KOPT-K1 (cell line): Measurements from ENCODE around the gene HAX1.
"Not testable (repeated sequence)": the region's sequence is repeated elsewhere in the genome, so short reads cannot be mapped to it uniquely, and the experiment has no call there.

ENCODE experiments used
- H3K27ac ChIP-seq: fragments of 200-600 bp; sonication (generic); 2 replicates; pipeline ENCODE4 v1.5.1; 2016; ENCODE audit warnings: antibody characterized with exemption, mild to moderate bottlenecking, low read depth, low read length; ENCODE audit not compliant: poor library complexity, severe bottlenecking
- H3K36me3 ChIP-seq: fragments of 200-600 bp; sonication (generic); 2 replicates; pipeline ENCODE4 v1.5.1; 2017; ENCODE audit warnings: antibody characterized with exemption, mild to moderate bottlenecking, low read length, moderate library complexity; ENCODE audit not compliant: insufficient read depth
- H3K9me3 ChIP-seq: fragments of 200-600 bp; sonication (generic); 2 replicates; pipeline ENCODE4 v1.5.1; 2017; ENCODE audit warnings: antibody characterized with exemption, low read length, mild to moderate bottlenecking; ENCODE audit not compliant: insufficient read depth, poor library complexity, severe bottlenecking

HAX1 gene

DNA sequence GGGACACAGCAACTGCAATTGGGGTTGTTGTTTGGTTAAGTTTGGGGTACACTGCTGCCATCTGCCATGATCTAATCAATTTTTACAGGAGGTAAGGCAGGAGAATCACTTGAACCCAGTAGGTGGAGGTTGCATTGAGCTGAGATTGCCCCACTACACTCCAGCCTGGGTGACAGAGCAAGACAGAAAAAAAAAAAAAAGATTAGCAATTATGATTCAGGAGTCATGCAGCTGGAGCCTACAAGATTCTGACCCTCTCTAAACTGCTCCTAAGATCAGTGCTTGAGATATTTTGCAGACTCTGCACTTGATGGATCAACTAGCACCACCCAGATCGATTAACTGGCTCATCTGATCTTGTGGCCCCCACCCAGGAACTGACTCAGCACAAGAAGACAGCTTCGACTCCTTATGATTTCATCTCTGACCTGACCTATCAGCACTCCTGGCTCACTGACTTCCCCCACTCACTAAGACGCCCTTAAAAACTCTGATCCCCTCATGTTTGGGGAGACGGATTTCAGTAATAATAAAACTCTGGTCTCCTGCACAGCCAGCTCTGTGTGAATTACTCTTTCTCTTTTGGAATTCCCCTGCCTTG is 35.3 kb downstream of the HAX1 start:
- not testable (repeated sequence) for H3K36me3 ChIP-seq, H3K27ac ChIP-seq, H3K9me3 ChIP-seq

DNA sequence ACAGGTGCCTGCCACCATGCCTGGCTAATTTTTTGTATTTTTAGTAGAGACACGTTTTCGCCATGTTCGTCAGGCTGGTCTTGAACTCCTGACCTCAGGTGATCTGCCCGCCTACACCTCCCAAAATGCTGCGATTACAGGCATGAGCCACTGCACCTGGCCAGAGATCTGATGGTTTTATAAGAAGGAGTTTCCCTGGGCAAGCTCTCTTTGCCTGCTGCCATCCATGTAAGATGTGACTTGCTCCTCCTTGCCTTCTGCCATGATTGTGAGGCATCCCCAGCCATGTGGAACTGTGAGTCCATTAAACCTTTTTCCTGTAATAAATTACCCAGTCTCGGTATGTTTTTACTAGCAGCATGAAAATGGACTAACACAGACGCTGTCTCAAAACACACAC is 36.7 kb downstream of the HAX1 start:
- not testable (repeated sequence) for H3K9me3 ChIP-seq, H3K27ac ChIP-seq, H3K36me3 ChIP-seq

GRCh38 chr1:154312229-154313065 is 40.0 kb downstream of the HAX1 start:
- not testable (repeated sequence) for H3K36me3 ChIP-seq, H3K27ac ChIP-seq
- peaks cover 26% of the 10 kb centered on the region for H3K9me3 ChIP-seq

DNA sequence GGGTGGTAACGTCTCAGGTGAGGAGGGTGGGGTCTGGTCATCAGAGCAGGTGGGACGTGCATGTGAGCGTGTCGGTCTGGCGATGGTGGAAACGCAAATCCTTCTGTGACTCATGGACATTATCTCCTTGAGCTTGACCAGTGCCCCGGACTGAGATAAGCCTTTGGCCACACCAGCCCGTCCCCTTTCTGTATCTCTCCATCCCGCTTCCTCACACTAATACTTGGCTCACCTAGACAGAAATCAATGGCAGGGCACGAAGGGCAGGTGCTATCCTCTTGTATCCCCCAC is 40.6 kb downstream of the HAX1 start:
- no peaks in the 10 kb centered on the region for H3K36me3 ChIP-seq
- H3K9me3 ChIP-seq = peaks cover 32% of the 10 kb centered on the region
- no peak overlapping the region for H3K27ac ChIP-seq

GRCh38 chr1:154314226-154314625 is 41.8 kb downstream of the HAX1 start:
- H3K27ac ChIP-seq, H3K36me3 ChIP-seq: not testable (repeated sequence)
- peaks cover 37% of the 10 kb centered on the region for H3K9me3 ChIP-seq

DNA sequence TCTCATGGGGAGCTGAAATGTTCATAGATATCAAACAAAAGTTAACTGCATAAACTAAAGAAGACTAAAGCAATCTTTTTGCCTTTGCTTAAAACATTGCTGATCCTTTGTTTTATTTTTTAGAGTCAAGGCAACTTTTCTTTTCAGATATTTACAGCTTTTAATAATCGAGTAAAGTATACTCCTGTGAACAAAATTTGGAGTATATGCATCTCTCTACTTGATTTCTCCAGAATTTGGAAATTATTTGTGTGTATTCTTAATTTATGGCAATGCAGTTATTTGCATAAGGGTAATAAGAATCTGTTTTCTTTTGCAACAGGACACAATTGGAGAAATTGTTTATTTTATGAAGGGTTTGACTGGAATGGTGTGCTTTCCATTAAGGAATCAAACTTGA is 44.3 kb downstream of the HAX1 start:
- H3K9me3 ChIP-seq = peaks cover 34% of the 10 kb centered on the region
- H3K27ac ChIP-seq = no peak overlapping the region

GRCh38 chr1:154318386-154318785 is 46.0 kb downstream of the HAX1 start:
- Histone ChIP-seq H3K9me3 (peaks cover 34% of the 10 kb centered on the region), H3K27ac (no peak overlapping the region), H3K36me3 (no peaks in the 10 kb centered on the region)

More for the DNA sequence above, 44.3 kb downstream of the HAX1 start:
- H3K36me3 ChIP-seq = no peaks in the 10 kb centered on the region

DNA sequence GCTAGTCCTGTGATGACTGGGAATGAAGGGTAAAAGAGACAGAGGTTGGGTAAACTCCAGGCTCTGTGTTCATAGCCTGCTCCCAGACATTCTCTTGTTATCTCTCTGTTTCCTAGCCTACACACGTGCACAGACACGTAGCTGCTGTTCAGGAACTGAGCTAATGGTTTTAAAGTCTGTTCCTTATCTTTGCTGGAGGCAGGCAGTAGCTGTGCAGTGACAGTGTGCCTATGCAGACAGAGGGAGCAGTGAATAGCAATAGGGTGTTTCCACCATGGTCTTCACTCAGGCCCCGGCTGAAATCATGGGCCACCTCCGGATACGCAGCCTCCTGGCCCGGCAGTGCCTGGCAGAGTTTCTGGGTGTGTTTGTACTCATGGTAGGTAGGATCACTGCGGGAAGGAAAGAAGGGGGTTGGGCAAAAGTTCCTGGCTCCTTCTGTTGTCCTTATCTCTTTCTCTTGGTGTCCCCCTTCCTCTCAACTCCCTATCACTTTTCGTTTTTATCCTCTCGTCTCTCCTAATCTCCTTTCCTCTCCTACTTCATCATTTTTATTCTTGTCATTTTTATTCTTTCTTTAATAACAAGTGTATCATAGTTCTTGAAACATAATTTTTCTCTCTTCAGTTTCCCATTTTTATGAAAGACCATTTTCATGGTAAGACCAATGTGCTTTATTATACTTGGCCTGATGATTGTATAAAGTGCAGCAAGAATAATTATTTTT is 48.6 kb downstream of the HAX1 start, which contains the start of gene AQP10:
TSS of gene AQP10 (plus strand) at position 212 of the 727 bp plus-strand sequence. CDS start at position 275, 63 bp downstream.
- Histone ChIP-seq H3K36me3 (no peaks in the 10 kb centered on the region), H3K9me3 (peaks cover 25% of the 10 kb centered on the region), H3K27ac (no peak within 1 kb of the TSS)

DNA sequence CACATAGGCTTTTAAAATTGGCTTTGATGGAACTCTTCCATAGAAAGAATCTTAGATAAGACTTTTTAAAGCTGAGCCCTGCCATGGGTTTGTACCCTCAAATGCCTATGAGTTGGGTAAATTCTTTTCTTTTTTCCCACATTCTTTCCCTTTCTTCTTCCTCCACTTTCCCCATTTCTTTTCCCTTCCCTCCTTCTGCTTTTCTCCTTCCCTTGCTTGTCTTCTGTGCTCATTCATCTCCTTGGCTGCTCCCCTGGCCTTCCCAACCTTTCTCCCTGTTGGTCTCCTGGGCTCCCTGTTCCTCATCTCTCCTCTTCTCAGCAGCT is 49.1 kb downstream of the HAX1 start:
- H3K27ac ChIP-seq, H3K36me3 ChIP-seq: not testable (repeated sequence)
- H3K9me3 ChIP-seq = peaks cover 20% of the 10 kb centered on the region

- no peak overlapping the region for H3K27ac ChIP-seq
- H3K9me3 ChIP-seq = peaks cover under 1% of the 10 kb centered on the region
- H3K36me3 ChIP-seq = no peaks in the 10 kb centered on the region
Measured at GRCh38 chr1:154323493-154323892, 51.1 kb downstream of the HAX1 start.

DNA sequence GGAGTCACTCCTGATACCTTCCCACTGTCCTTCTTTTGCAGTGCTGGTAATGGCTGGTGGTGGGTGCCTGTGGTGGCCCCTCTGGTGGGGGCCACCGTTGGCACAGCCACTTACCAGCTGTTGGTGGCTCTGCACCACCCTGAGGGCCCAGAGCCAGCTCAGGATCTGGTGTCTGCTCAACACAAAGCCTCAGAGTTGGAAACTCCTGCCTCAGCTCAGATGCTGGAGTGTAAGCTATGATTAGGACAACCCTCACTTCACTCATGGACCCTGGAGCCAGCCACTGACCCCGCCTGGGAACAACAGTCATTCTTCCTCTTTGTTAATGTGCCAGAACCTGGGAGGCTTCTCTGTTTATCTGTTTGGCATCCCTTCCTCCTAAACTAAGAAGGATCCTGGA is 51.8 kb downstream of the HAX1 start:
- Histone ChIP-seq H3K9me3 (no peaks in the 10 kb centered on the region), H3K27ac (no peak overlapping the region), H3K36me3 (no peaks in the 10 kb centered on the region)

DNA sequence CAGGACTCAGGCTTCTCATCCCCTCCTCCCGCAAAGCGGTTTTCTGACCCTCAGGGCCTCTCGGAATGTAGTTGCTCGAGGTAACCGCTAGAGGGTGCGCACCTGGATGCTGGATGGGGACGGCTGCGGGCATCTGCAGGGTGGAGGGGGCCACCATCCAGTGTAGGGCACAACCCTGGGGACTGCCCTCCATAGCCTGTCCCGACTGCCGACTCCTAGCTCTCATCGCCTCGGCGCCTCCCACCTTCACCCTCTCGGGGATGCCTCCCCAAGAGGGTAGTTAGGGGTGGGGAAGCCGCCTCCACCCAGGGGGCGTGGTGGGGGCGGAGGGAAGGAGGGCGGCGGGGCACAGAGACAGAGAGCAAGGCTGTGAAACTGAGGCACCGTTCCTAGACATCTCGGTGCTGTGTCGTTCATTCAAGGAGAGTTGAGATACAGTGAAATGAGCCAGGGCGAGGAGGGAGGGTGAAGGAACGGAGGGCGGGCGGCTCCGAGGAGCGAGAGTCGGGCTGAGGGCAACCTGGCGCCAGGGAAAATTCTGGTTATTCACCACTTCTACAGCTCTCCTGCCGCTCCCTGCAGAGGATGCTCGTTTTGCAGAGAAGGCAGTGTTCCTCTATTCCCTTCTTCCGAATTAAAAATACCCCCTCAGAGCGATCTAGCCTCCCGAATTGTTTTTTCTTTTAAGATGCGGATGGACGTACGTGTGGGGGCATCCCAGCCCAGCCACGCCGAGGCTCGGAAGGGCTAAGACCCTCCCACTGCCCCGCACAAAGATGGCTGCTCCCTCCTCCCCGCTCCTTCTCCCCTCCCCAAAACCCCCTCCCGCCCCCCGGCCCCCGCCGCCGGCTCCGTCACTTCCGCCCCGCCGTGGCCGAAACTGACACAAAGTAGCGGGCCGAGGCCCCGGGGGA is 52.5 kb downstream of the HAX1 start, which contains the start of gene ATP8B2:
TSS of gene ATP8B2 (plus strand) at position 857 of the 914 bp plus-strand sequence. CDS start 2,617 bp downstream, outside the sequence.
- no peaks in the 10 kb centered on the region for H3K9me3 ChIP-seq
- H3K27ac ChIP-seq = peak within 1 kb of the TSS; percentile 82
- H3K36me3 ChIP-seq = peaks cover 6% of the 10 kb centered on the region; the same call in 1 of the 2 replicates
